H9 (cell line): Measurements from ENCODE around the gene SEC23IP. TPM values are rescaled to one million over a fixed set of nuclear protein-coding genes. Genes with fewer than 3 reads are reported as not detected.

Source experiments
- DNase-seq: peaks from one replicate; pipeline ENCODE4 v3.0.0-alpha.2; 2017
- H2AFZ ChIP-seq: one replicate; pipeline ENCODE4 v1.6.1; 2013; ENCODE audit warnings: mild to moderate bottlenecking, low read length, control low read depth, moderate library complexity
- H2AK5ac ChIP-seq: 2 replicates; pipeline ENCODE4 v1.6.1; 2013; ENCODE audit warnings: low read length, control low read depth, mixed read lengths; ENCODE audit not compliant: insufficient read length
- H2BK120ac ChIP-seq: one replicate; pipeline ENCODE4 v1.6.1; 2013; ENCODE audit warnings: low read depth, mild to moderate bottlenecking, low read length, control low read depth, inconsistent platforms; ENCODE audit not compliant: poor library complexity, severe bottlenecking
- H2BK12ac ChIP-seq: 2 replicates; pipeline ENCODE4 v1.6.1; 2013; ENCODE audit warnings: low read length, control low read depth, mixed read lengths, low read depth; ENCODE audit not compliant: insufficient read length
- H2BK15ac ChIP-seq: 2 replicates; pipeline ENCODE4 v1.6.1; 2013; ENCODE audit warnings: low read depth, low read length, control low read depth
- H2BK20ac ChIP-seq: one replicate; pipeline ENCODE4 v1.6.1; 2013; ENCODE audit warnings: low read depth, mild to moderate bottlenecking, low read length, control low read depth, inconsistent platforms; ENCODE audit not compliant: poor library complexity, severe bottlenecking
- H2BK5ac ChIP-seq: 2 replicates; pipeline ENCODE4 v1.6.1; 2013; ENCODE audit warnings: low read length, control low read depth, mixed read lengths; ENCODE audit not compliant: insufficient read length
- H3K14ac ChIP-seq: 2 replicates; pipeline ENCODE4 v1.6.1; 2013; ENCODE audit warnings: low read length, control low read depth; ENCODE audit not compliant: insufficient read depth
- H3K18ac ChIP-seq: 2 replicates; pipeline ENCODE4 v1.6.1; 2013; ENCODE audit warnings: low read depth, mild to moderate bottlenecking, mixed read lengths, low read length, control low read depth; ENCODE audit not compliant: insufficient read length
- H3K23ac ChIP-seq: 2 replicates; pipeline ENCODE4 v1.6.1; 2013; ENCODE audit warnings: low read length, control low read depth, mixed read lengths, low read depth; ENCODE audit not compliant: insufficient read length
- H3K23me2 ChIP-seq: 2 replicates; pipeline ENCODE4 v1.6.1; 2013; ENCODE audit warnings: low read depth, mild to moderate bottlenecking, mixed read lengths, low read length, control low read depth; ENCODE audit not compliant: insufficient read length, poor library complexity, severe bottlenecking
- H3K27ac ChIP-seq: 2 replicates; pipeline ENCODE4 v1.5.1; 2013; ENCODE audit warnings: low read length, control low read depth, mixed read lengths, low read depth; ENCODE audit not compliant: insufficient read length
- H3K27me3 ChIP-seq: 2 replicates; pipeline ENCODE4 v1.6.1; 2013; ENCODE audit warnings: low read length, control low read depth, inconsistent platforms; ENCODE audit not compliant: insufficient read depth
- H3K4ac ChIP-seq: 2 replicates; pipeline ENCODE4 v1.6.1; 2013; ENCODE audit warnings: low read depth, mild to moderate bottlenecking, control low read depth, inconsistent platforms, low read length, moderate library complexity
- H3K4me1 ChIP-seq: 2 replicates; pipeline ENCODE4 v1.6.1; 2013; ENCODE audit warnings: low read length, control low read depth, inconsistent platforms; ENCODE audit not compliant: insufficient read depth
- H3K4me2 ChIP-seq: 2 replicates; pipeline ENCODE4 v1.6.1; 2013; ENCODE audit warnings: low read length, control low read depth, mixed read lengths; ENCODE audit not compliant: insufficient read length, insufficient read depth
- H3K56ac ChIP-seq: 2 replicates; pipeline ENCODE4 v1.6.1; 2013; ENCODE audit warnings: low read depth, mild to moderate bottlenecking, mixed read lengths, low read length, control low read depth; ENCODE audit not compliant: insufficient read length
- H3K79me1 ChIP-seq: 2 replicates; pipeline ENCODE4 v1.6.1; 2013; ENCODE audit warnings: low read depth, mild to moderate bottlenecking, moderate library complexity, low read length, control low read depth, inconsistent platforms; ENCODE audit not compliant: insufficient read depth, poor library complexity, severe bottlenecking
- H3K79me2 ChIP-seq: 2 replicates; pipeline ENCODE4 v1.6.1; 2013; ENCODE audit warnings: low read length, control low read depth, inconsistent platforms; ENCODE audit not compliant: insufficient read depth
- H3K9ac ChIP-seq: 2 replicates; pipeline ENCODE4 v1.6.1; 2013; ENCODE audit warnings: low read length, control low read depth, mixed read lengths; ENCODE audit not compliant: insufficient read length; ENCODE audit errors: extremely low read depth
- H3K9me3 ChIP-seq: one replicate; pipeline ENCODE4 v1.6.1; 2013; ENCODE audit warnings: low read depth, low read length, inconsistent platforms; ENCODE audit not compliant: control insufficient read depth
- H3T11ph ChIP-seq: one replicate; pipeline ENCODE4 v1.6.1; 2013; ENCODE audit warnings: mild to moderate bottlenecking, low read length, control low read depth, inconsistent platforms
- H4K20me1 ChIP-seq: one replicate; pipeline ENCODE4 v1.6.1; 2013; ENCODE audit not compliant: control insufficient read depth, insufficient read length, insufficient read depth
- H4K5ac ChIP-seq: 2 replicates; pipeline ENCODE4 v1.6.1; 2013; ENCODE audit warnings: low read depth, mild to moderate bottlenecking, mixed read lengths, low read length, control low read depth; ENCODE audit not compliant: insufficient read length
- H4K8ac ChIP-seq: replicated peaks from 2 replicates; pipeline ENCODE4 v1.6.1; 2013; ENCODE audit warnings: low read length, control low read depth, mixed read lengths, low read depth; ENCODE audit not compliant: insufficient read length
- H4K91ac ChIP-seq: 2 replicates; pipeline ENCODE4 v1.6.1; 2013; ENCODE audit warnings: low read depth, mild to moderate bottlenecking, moderate library complexity, mixed read lengths, low read length, control low read depth; ENCODE audit not compliant: insufficient read length
- H3K27ac Mint-ChIP-seq, 3 experiments: 2 replicates in 2 of 3; 3 replicates in 1 of 3; pipeline ENCODE4 v1.8.0; 2020 to 2021; ENCODE audit warnings: mixed read lengths in 3 of 3, mild to moderate bottlenecking in 1 of 3, moderate library complexity in 1 of 3
- H3K27me3 Mint-ChIP-seq: 2 replicates; pipeline ENCODE4 v1.8.0; 2021; ENCODE audit warnings: low read depth, mild to moderate bottlenecking, moderate library complexity, mixed read lengths
- H3K36me3 Mint-ChIP-seq, 3 experiments: 2 replicates in 2 of 3; 3 replicates in 1 of 3; pipeline ENCODE4 v1.8.0; 2020 to 2021; ENCODE audit warnings: low read depth in 3 of 3, mixed read lengths in 3 of 3; ENCODE audit not compliant: insufficient read depth in 1 of 3
- H3K4me1 Mint-ChIP-seq, 2 experiments: 2 replicates each; pipeline ENCODE4 v1.8.0; 2020; ENCODE audit warnings: mixed read lengths in 2 of 2
- H3K4me3 Mint-ChIP-seq, 2 experiments: 2 replicates in 1 of 2; 3 replicates in 1 of 2; pipeline ENCODE4 v1.8.0; 2020 to 2021; ENCODE audit warnings: mild to moderate bottlenecking in 2 of 2, mixed read lengths in 2 of 2, moderate library complexity in 1 of 2
- H3K9me3 Mint-ChIP-seq, 2 experiments: 2 replicates in 1 of 2; 3 replicates in 1 of 2; pipeline ENCODE4 v1.8.0; 2020; ENCODE audit warnings: mild to moderate bottlenecking in 2 of 2, mixed read lengths in 2 of 2, moderate library complexity in 1 of 2
- WGBS: extraction: QIAGEN DNeasy Blood & Tissue Kit; methylation state at CpG from one replicate; pipeline ENCODE4 v1.1.7; 2013; ENCODE audit warnings: missing lambda C conversion rate, low lambda C conversion rate, mixed read lengths; ENCODE audit not compliant: insufficient read length; ENCODE audit errors: extremely low coverage; 5-methylcytosine and 5-hydroxymethylcytosine counted together
- total RNA-seq: library from RNA; stranded (reverse); gene quantifications from 2 replicates; pipeline ENCODE4 v1.2.1, GENCODE V29; 2021
- TF ChIP-seq, protein P1 (sequence below): fragments of 200-600 bp; sonication (generic); conservative IDR thresholded peaks from 3 replicates; pipeline ENCODE4 v1.8.0; 2021; ENCODE audit warnings: antibody characterized with exemption, mild to moderate bottlenecking

Gene SEC23IP
- total RNA-seq, 1 experiment from 2014 or later = 93.0 TPM

GRCh38 chr10:119872610-119872859 lies 20.0 kb upstream of the SEC23IP start, which contains the start of gene MCMBP:
Gene MCMBP, minus strand, starts transcription at chr10:119872843. Its CDS starts 259 bp downstream, at chr10:119872584.
- WGBS = no CpG with 5 or more reads among the region's 42 CpGs
- no peak within 1 kb of the TSS for H3K56ac ChIP-seq
- H3K4me3 Mint-ChIP-seq = peak within 1 kb of the TSS; percentile 89 to 94
- H2BK5ac ChIP-seq = no peak within 1 kb of the TSS
- H3K27me3 ChIP-seq = no peaks in the 10 kb centered on the region
- TF ChIP-seq, protein P1, sequence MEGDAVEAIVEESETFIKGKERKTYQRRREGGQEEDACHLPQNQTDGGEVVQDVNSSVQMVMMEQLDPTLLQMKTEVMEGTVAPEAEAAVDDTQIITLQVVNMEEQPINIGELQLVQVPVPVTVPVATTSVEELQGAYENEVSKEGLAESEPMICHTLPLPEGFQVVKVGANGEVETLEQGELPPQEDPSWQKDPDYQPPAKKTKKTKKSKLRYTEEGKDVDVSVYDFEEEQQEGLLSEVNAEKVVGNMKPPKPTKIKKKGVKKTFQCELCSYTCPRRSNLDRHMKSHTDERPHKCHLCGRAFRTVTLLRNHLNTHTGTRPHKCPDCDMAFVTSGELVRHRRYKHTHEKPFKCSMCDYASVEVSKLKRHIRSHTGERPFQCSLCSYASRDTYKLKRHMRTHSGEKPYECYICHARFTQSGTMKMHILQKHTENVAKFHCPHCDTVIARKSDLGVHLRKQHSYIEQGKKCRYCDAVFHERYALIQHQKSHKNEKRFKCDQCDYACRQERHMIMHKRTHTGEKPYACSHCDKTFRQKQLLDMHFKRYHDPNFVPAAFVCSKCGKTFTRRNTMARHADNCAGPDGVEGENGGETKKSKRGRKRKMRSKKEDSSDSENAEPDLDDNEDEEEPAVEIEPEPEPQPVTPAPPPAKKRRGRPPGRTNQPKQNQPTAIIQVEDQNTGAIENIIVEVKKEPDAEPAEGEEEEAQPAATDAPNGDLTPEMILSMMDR = no peak
- H3K23me2 ChIP-seq = peaks cover 11% of the 10 kb centered on the region
- H3K4me1 Mint-ChIP-seq = peaks cover 26 to 32% of the 10 kb centered on the region in 2 experiments
- H3K14ac ChIP-seq = peak within 1 kb of the TSS; percentile 59
- no peak within 1 kb of the TSS for H3K4ac ChIP-seq
- DNase-seq = no peak
- H2AK5ac ChIP-seq = no peak within 1 kb of the TSS
- H4K20me1 ChIP-seq = no peaks in the 10 kb centered on the region
- H4K91ac ChIP-seq = no peak within 1 kb of the TSS
- no peak within 1 kb of the TSS for H3K23ac ChIP-seq
- H3K79me1 ChIP-seq = no peaks in the 10 kb centered on the region
- peak within 1 kb of the TSS; percentile 98 for H3K4me2 ChIP-seq
- H3K9me3 ChIP-seq = no peaks in the 10 kb centered on the region
- H2BK20ac ChIP-seq = no peak within 1 kb of the TSS
- H3K4me1 ChIP-seq = no peaks in the 10 kb centered on the region
- no peak within 1 kb of the TSS for H4K8ac ChIP-seq
- no peaks in the 10 kb centered on the region; a peak in 1 of 5 replicates for H3K9me3 Mint-ChIP-seq
- no peaks in the 10 kb centered on the region for H3K27me3 Mint-ChIP-seq
- H2BK120ac ChIP-seq = no peak within 1 kb of the TSS
- no peak within 1 kb of the TSS for H2BK12ac ChIP-seq
- H3K9ac ChIP-seq = peak within 1 kb of the TSS; percentile 49
- no peak within 1 kb of the TSS for H3T11ph ChIP-seq
- H3K79me2 ChIP-seq = peaks cover 36% of the 10 kb centered on the region
- H2BK15ac ChIP-seq = no peak within 1 kb of the TSS
- H2AFZ ChIP-seq = no peak within 1 kb of the TSS
- no peak within 1 kb of the TSS for H3K18ac ChIP-seq
- peak within 1 kb of the TSS in 2 of 3 experiments; percentile 64 to 93; a peak in 5 of 7 replicates for H3K27ac Mint-ChIP-seq
- H3K36me3 Mint-ChIP-seq = peaks cover 0 to 4% (median 2%) of the 10 kb centered on the region in 3 experiments; a peak in 2 of 7 replicates
- no peak within 1 kb of the TSS for H4K5ac ChIP-seq
- no peak within 1 kb of the TSS for H3K27ac ChIP-seq
